H1 (cell line): ENCODE data around the gene FADS3. TPM values are rescaled to one million over a fixed set of nuclear protein-coding genes. Genes with fewer than 3 reads are reported as not detected.
A peak's percentile ranks its signal among the peaks of the same experiment; 100 is the strongest.

ENCODE experiments used
- CTCF ChIA-PET: fragments of 300-600 bp; sonication (Branson Sonifier 250); formaldehyde crosslinking; loops from one replicate; lab custom pipeline; 2021; ENCODE audit not compliant: partially characterized antibody; lab: Charles Lee
- POLR2A ChIA-PET: fragments of 300-600 bp; sonication (Branson Sonifier 250); formaldehyde crosslinking; loops from one replicate; lab custom pipeline; 2021; ENCODE audit warnings: inconsistent platforms; ENCODE audit not compliant: partially characterized antibody; lab: Charles Lee
- DNase-seq, 2 experiments: peaks; one replicate each; pipeline versions ENCODE4 v3.0.0 to v3.0.0-alpha.2; 2010 to 2022; ENCODE audit warnings: low spot score in 2 of 2, low read depth in 1 of 2, mixed read lengths in 1 of 2
- FAIRE-seq: peaks from 2 replicates; lab custom pipeline; 2011; peaks lifted over from hg19 to GRCh38; lab: Jason Lieb, UNC
- H2AFZ ChIP-seq: 2 replicates; pipeline ENCODE4 v1.8.1; 2012; ENCODE audit warnings: low read length, inconsistent platforms
- H2AK5ac ChIP-seq: 2 replicates; pipeline ENCODE4 v1.6.1; 2013; ENCODE audit warnings: low read depth, low read length
- H2BK120ac ChIP-seq: replicated peaks from 2 replicates; pipeline ENCODE3; 2013; ENCODE audit warnings: low read depth, low read length, inconsistent platforms
- H2BK12ac ChIP-seq: 2 replicates; pipeline ENCODE4 v1.6.1; 2013; ENCODE audit warnings: low read depth, low read length
- H2BK15ac ChIP-seq: 2 replicates; pipeline ENCODE4 v1.6.1; 2013; ENCODE audit warnings: low read length
- H2BK20ac ChIP-seq: 2 replicates; pipeline ENCODE4 v1.6.1; 2013; ENCODE audit warnings: low read length
- H2BK5ac ChIP-seq: 2 replicates; pipeline ENCODE4 v1.6.1; 2013; ENCODE audit warnings: low read depth, low read length
- H3K14ac ChIP-seq: 2 replicates; pipeline ENCODE4 v1.6.1; 2013; ENCODE audit warnings: inconsistent platforms; ENCODE audit not compliant: insufficient read length
- H3K18ac ChIP-seq: 2 replicates; pipeline ENCODE4 v1.6.1; 2013; ENCODE audit warnings: low read length; ENCODE audit errors: extremely low read depth
- H3K23ac ChIP-seq: 2 replicates; pipeline ENCODE4 v1.6.1; 2013; ENCODE audit warnings: inconsistent platforms; ENCODE audit not compliant: insufficient read length
- H3K23me2 ChIP-seq: 2 replicates; pipeline ENCODE4 v1.6.1; 2013; ENCODE audit warnings: low read depth, low read length
- H3K27ac ChIP-seq: 2 replicates; pipeline ENCODE4 v1.6.1; 2011; ENCODE audit warnings: low read depth, low read length, inconsistent platforms
- H3K27me3 ChIP-seq, 4 experiments: replicated peaks in 1 of 4; 1 replicate in 1 of 4; 2 replicates in 3 of 4; pipeline versions ENCODE4 v1.6.1 to v1.8.1; 2011 to 2013; ENCODE audit warnings: low read length in 3 of 4, mild to moderate bottlenecking in 3 of 4, inconsistent platforms in 2 of 4, mixed read lengths in 2 of 4, moderate library complexity in 1 of 4; ENCODE audit not compliant: control insufficient read depth in 3 of 4, insufficient read depth in 3 of 4; ENCODE audit errors: extremely low read depth in 1 of 4
- H3K36me3 ChIP-seq, 4 experiments: 2 replicates each; pipeline versions ENCODE4 v1.6.1 to v1.8.1; 2011 to 2013; ENCODE audit warnings: mild to moderate bottlenecking in 4 of 4, low read length in 3 of 4, moderate library complexity in 2 of 4, control low read depth in 1 of 4, inconsistent platforms in 1 of 4; ENCODE audit not compliant: insufficient read depth in 4 of 4, control insufficient read depth in 2 of 4
- H3K4ac ChIP-seq: replicated peaks from 2 replicates; pipeline ENCODE3; 2013; ENCODE audit warnings: low read length, low read depth, mixed read lengths, inconsistent platforms; ENCODE audit not compliant: insufficient read length
- H3K4me1 ChIP-seq, 4 experiments: replicated peaks in 1 of 4; 1 replicate in 1 of 4; 2 replicates in 3 of 4; pipeline versions ENCODE4 v1.6.1 to v1.8.1; 2011 to 2013; ENCODE audit warnings: low read length in 3 of 4, inconsistent platforms in 2 of 4, mixed read lengths in 1 of 4; ENCODE audit not compliant: insufficient read depth in 4 of 4, control insufficient read depth in 3 of 4
- H3K4me2 ChIP-seq, 2 experiments: 2 replicates each; pipeline versions ENCODE4 v1.6.1 to v1.8.1; 2011 to 2013; ENCODE audit warnings: low read depth in 2 of 2, low read length in 2 of 2, control low read depth in 1 of 2, inconsistent platforms in 1 of 2, mild to moderate bottlenecking in 1 of 2; ENCODE audit not compliant: insufficient read depth in 1 of 2
- H3K4me3 ChIP-seq, 4 experiments: fragments of 200-600, 300-600 bp in 1 of 4; sonication (generic), shearing (Covaris generic), sonication (Bioruptor Twin) in 1 of 4; 2 replicates each; pipeline versions ENCODE4 v1.5.1 to v1.8.1; 2011 to 2016; ENCODE audit warnings: low read length in 4 of 4, low read depth in 3 of 4, control low read depth in 2 of 4, inconsistent platforms in 2 of 4, mild to moderate bottlenecking in 2 of 4, mixed read lengths in 1 of 4, moderate library complexity in 1 of 4; ENCODE audit not compliant: insufficient read depth in 2 of 4; ENCODE audit errors: extremely low read depth in 1 of 4
- H3K56ac ChIP-seq: replicated peaks from 2 replicates; pipeline ENCODE3; 2013; ENCODE audit warnings: low read depth, mild to moderate bottlenecking, mixed read lengths, low read length, inconsistent platforms; ENCODE audit not compliant: insufficient read length
- H3K79me1 ChIP-seq: 2 replicates; pipeline ENCODE4 v1.6.1; 2013; ENCODE audit warnings: low read depth, low read length, control low read depth
- H3K79me2 ChIP-seq, 2 experiments: 2 replicates each; pipeline versions ENCODE4 v1.6.1 to v1.8.1; 2012 to 2013; ENCODE audit warnings: low read length in 2 of 2, mild to moderate bottlenecking in 2 of 2, inconsistent platforms in 1 of 2; ENCODE audit not compliant: insufficient read depth in 2 of 2, control insufficient read depth in 1 of 2
- H3K9ac ChIP-seq, 4 experiments: replicated peaks in 1 of 4; 1 replicate in 1 of 4; 2 replicates in 3 of 4; pipeline versions ENCODE4 v1.6.1 to v1.8.1; 2011 to 2013; ENCODE audit warnings: low read depth in 3 of 4, low read length in 3 of 4, control low read depth in 2 of 4, mild to moderate bottlenecking in 2 of 4, moderate library complexity in 2 of 4, inconsistent platforms in 1 of 4; ENCODE audit errors: extremely low read depth in 1 of 4
- H3K9me3 ChIP-seq, 2 experiments: 2 replicates each; pipeline versions ENCODE4 v1.6.1 to v1.8.1; 2012 to 2013; ENCODE audit warnings: mild to moderate bottlenecking in 2 of 2, moderate library complexity in 2 of 2, control low read depth in 1 of 2, inconsistent platforms in 1 of 2, low read depth in 1 of 2, low read length in 1 of 2, mixed read lengths in 1 of 2; ENCODE audit not compliant: insufficient read depth in 2 of 2
- H4K20me1 ChIP-seq, 2 experiments: replicated peaks in 1 of 2; 2 replicates each; pipeline versions ENCODE3 to v1.8.1; 2011 to 2013; ENCODE audit warnings: inconsistent platforms in 2 of 2, low read length in 2 of 2, mild to moderate bottlenecking in 1 of 2; ENCODE audit not compliant: insufficient read depth in 2 of 2, control insufficient read depth in 1 of 2
- H4K5ac ChIP-seq: 2 replicates; pipeline ENCODE4 v1.6.1; 2013; ENCODE audit warnings: low read length, low read depth, mixed read lengths, inconsistent platforms; ENCODE audit not compliant: insufficient read length
- H4K8ac ChIP-seq: 2 replicates; pipeline ENCODE4 v1.8.0; 2013; ENCODE audit warnings: mild to moderate bottlenecking, moderate library complexity, low read length, inconsistent platforms; ENCODE audit not compliant: insufficient read depth; ENCODE audit errors: extremely low read depth
- H4K91ac ChIP-seq: replicated peaks from 2 replicates; pipeline ENCODE3; 2013; ENCODE audit warnings: low read length, mixed read lengths, inconsistent platforms; ENCODE audit not compliant: insufficient read length
- ASH2L ChIP-seq: fragments of 200-600, 300-600 bp; sonication (generic); IDR thresholded peaks from one replicate; pipeline ENCODE4 v1.7.1; 2017; ENCODE audit warnings: low read length
- BCL11A ChIP-seq, 2 experiments: IDR thresholded peaks; one replicate each; pipeline ENCODE4 v1.6.1; 2011; ENCODE audit warnings: low read depth in 2 of 2, low read length in 2 of 2, mild to moderate bottlenecking in 2 of 2
- CREB1 ChIP-seq: IDR thresholded peaks from 2 replicates; pipeline ENCODE4 v1.6.1; 2012; ENCODE audit warnings: inconsistent platforms
- CTCF ChIP-seq, 3 experiments: IDR thresholded peaks; 1 replicate in 2 of 3; 2 replicates in 1 of 3; pipeline versions ENCODE4 v1.5.1 to v1.6.1; 2011; ENCODE audit warnings: low read length in 3 of 3, mild to moderate bottlenecking in 3 of 3, inconsistent platforms in 2 of 3, low read depth in 1 of 3, moderate library complexity in 1 of 3; ENCODE audit not compliant: insufficient read depth in 1 of 3; ENCODE audit errors: control extremely low read depth in 1 of 3
- JUND ChIP-seq: IDR thresholded peaks from 2 replicates; pipeline ENCODE4 v1.6.1; 2011; ENCODE audit warnings: mild to moderate bottlenecking, improper control_type of control experiment, low read length
- MAX ChIP-seq: IDR thresholded peaks from 2 replicates; pipeline ENCODE4 v1.6.1; 2012; ENCODE audit warnings: inconsistent platforms
- POLR2AphosphoS5 ChIP-seq: IDR thresholded peaks from 2 replicates; pipeline ENCODE4 v1.6.1; 2011; ENCODE audit warnings: low read depth, low read length
- RXRA ChIP-seq: IDR thresholded peaks from 2 replicates; pipeline ENCODE4 v1.6.1; 2011; ENCODE audit warnings: low read depth, mild to moderate bottlenecking, low read length, moderate library complexity; ENCODE audit not compliant: insufficient read depth
- SAP30 ChIP-seq: fragments of 300-600 bp; sonication (generic); IDR thresholded peaks from 2 replicates; pipeline ENCODE4 v1.7.1; 2012; ENCODE audit warnings: low read length, moderate library complexity, mild to moderate bottlenecking, inconsistent platforms; ENCODE audit not compliant: insufficient read depth, insufficient replicate concordance
- SP1 ChIP-seq: IDR thresholded peaks from 2 replicates; pipeline ENCODE4 v1.6.1; 2011; ENCODE audit warnings: low read depth, low read length
- TAF1 ChIP-seq: IDR thresholded peaks from 2 replicates; pipeline ENCODE4 v1.6.1; 2011; ENCODE audit warnings: mild to moderate bottlenecking, low read depth, low read length
- WGBS, 2 experiments: shearing (Covaris generic) in 1 of 2; methylation state at CpG; one replicate each; pipeline versions ENCODE4 v1.1.6 to v1.1.7; 2013 to 2015; ENCODE audit warnings: low lambda C conversion rate in 2 of 2, mixed read lengths in 2 of 2, inconsistent platforms in 1 of 2, low coverage in 1 of 2, missing lambda C conversion rate in 1 of 2; ENCODE audit not compliant: insufficient replicate concordance in 2 of 2, insufficient coverage in 1 of 2, insufficient read length in 1 of 2; ENCODE audit errors: extremely low coverage in 1 of 2, missing lambda C conversion rate in 1 of 2; 5-methylcytosine and 5-hydroxymethylcytosine counted together
- polyA plus RNA-seq, 7 experiments: library from polyadenylated mRNA; depleted of rRNA in 3 of 7; stranded (reverse) in 5 of 7; unstranded in 2 of 7; fragments of >200 nt in 5 of 7; fragments of 200-250 nt in 2 of 7; gene quantifications; 1 replicate in 5 of 7; 2 replicates in 1 of 7; 4 replicates in 1 of 7; pipeline versions ENCODE4 v1.2.1 to v1.2.3, GENCODE V29; 2011 to 2013; ENCODE audit warnings: missing spikeins in 2 of 7, mixed read lengths in 2 of 7
- total RNA-seq: library from RNA; stranded (reverse); fragmentation: NEBNext Ultra II Directional; extraction: Animal tissue kit (Norgen Biotek cat#: 25700); gene quantifications from 2 replicates; pipeline ENCODE4 v1.2.1, GENCODE V29; 2021

The FADS3 gene
- total and polyA plus RNA-seq, 2 of the 8 experiments (the other 6 are each of a cell fraction or from before 2014, with no cell fraction given), result 43.8 to 76.3 TPM

- H2BK5ac ChIP-seq, result peak overlapping the region; percentile 44; the same call in 1 of the 2 replicates
- H2BK120ac ChIP-seq, result no peak overlapping the region
- no peak for DNase-seq
- ChIA-PET POLR2A (interaction anchor here (15.5 kb wide), 1 partner anchor 37 kb away, joined by 137 read pairs; the partner anchor contains the start of gene BEST1), CTCF (interaction anchor here (1.4 to 17.1 kb wide), 4 partner anchors 10 to 40 kb away, joined by 4 to 225 read pairs (median 140); partner anchors contain the start of gene BEST1)
- H2BK12ac ChIP-seq, result no peak overlapping the region
- H3K27me3 ChIP-seq, result 0 out of 7 replicates have a peak, but pooled peaks cover 0 to 1% (median 0%) of the 10 kb centered on the region in 4 experiments
- H2BK15ac ChIP-seq, result no peak overlapping the region
- no peak overlapping the region for H2BK20ac ChIP-seq
- no peaks in the 10 kb centered on the region for H4K20me1 ChIP-seq
- H3K9ac ChIP-seq, result no peak overlapping the region
- no peaks in the 10 kb centered on the region for H3K79me1 ChIP-seq
- no peaks in the 10 kb centered on the region for H3K23me2 ChIP-seq
- H4K8ac ChIP-seq, result no peak overlapping the region
- no peaks in the 10 kb centered on the region for H3K9me3 ChIP-seq
- H3K4me1 ChIP-seq, result peaks cover 0 to 13% (median 10%) of the 10 kb centered on the region in 4 experiments; a peak in 6 of 7 replicates
- H3K27ac ChIP-seq, result no peak overlapping the region
- no peak overlapping the region for H3K23ac ChIP-seq
- H3K56ac ChIP-seq, result no peak overlapping the region
- no peak overlapping the region for H3K4me3 ChIP-seq
- H4K91ac ChIP-seq, result no peak overlapping the region
- WGBS, 2 experiments, result 88% methylated on average over 6 of the region's 7 CpGs; no CpG with 5 or more reads in 1 of the 2 experiments
- H3K36me3 ChIP-seq, result no peaks in the 10 kb centered on the region
- H4K5ac ChIP-seq, result no peak overlapping the region
- no peaks in the 10 kb centered on the region for H3K79me2 ChIP-seq
- H2AFZ ChIP-seq, result no peak overlapping the region
- no peak overlapping the region for H3K14ac ChIP-seq
- H2AK5ac ChIP-seq, result no peak overlapping the region
- no peak overlapping the region for H3K4ac ChIP-seq
- H3K18ac ChIP-seq, result no peak overlapping the region
- H3K4me2 ChIP-seq, result no peak overlapping the region
- FAIRE-seq, result no peak
- no peak for TF ChIP-seq MAX
- TF ChIP-seq BCL11A (IDR thresholded peaks at IDR 0.05; ENCODE audit: low read depth in 2 of 2, low read length in 2 of 2), result no peak
- TF ChIP-seq TAF1, result no peak
- TF ChIP-seq JUND, result no peak
- no peak for TF ChIP-seq RXRA
- no peak for TF ChIP-seq SP1
- no peak for TF ChIP-seq POLR2AphosphoS5
- TF ChIP-seq SAP30, result no peak
- no peak for TF ChIP-seq CREB1
- TF ChIP-seq CTCF (IDR thresholded peaks at IDR 0.05; ENCODE audit: control extremely low read depth in 1 of 3, insufficient read depth in 1 of 3, low read depth in 1 of 3, low read length in 3 of 3), result no peak
- no peak for TF ChIP-seq ASH2L
Measured at GRCh38 chr11:61911128-61911700, 19.9 kb upstream of the FADS3 start.
